ENCODE results near the gene MPRIP. TPM values are rescaled to one million over a fixed set of nuclear protein-coding genes. Genes with fewer than 3 reads are reported as not detected.
A peak's percentile ranks its signal among the peaks of the same experiment; 100 is the strongest.
"Not testable (repeated sequence)": the region's sequence is repeated elsewhere in the genome, so short reads cannot be mapped to it uniquely, and the experiment has no call there.

MPRIP gene
- total RNA-seq, 1 donor from 2014 or later, result 102 TPM

- no peak for DNase-seq (ENCODE audit: low read depth)
- TF ChIP-seq, protein P1, sequence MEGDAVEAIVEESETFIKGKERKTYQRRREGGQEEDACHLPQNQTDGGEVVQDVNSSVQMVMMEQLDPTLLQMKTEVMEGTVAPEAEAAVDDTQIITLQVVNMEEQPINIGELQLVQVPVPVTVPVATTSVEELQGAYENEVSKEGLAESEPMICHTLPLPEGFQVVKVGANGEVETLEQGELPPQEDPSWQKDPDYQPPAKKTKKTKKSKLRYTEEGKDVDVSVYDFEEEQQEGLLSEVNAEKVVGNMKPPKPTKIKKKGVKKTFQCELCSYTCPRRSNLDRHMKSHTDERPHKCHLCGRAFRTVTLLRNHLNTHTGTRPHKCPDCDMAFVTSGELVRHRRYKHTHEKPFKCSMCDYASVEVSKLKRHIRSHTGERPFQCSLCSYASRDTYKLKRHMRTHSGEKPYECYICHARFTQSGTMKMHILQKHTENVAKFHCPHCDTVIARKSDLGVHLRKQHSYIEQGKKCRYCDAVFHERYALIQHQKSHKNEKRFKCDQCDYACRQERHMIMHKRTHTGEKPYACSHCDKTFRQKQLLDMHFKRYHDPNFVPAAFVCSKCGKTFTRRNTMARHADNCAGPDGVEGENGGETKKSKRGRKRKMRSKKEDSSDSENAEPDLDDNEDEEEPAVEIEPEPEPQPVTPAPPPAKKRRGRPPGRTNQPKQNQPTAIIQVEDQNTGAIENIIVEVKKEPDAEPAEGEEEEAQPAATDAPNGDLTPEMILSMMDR (conservative IDR thresholded peaks at IDR 0.05; ENCODE audit: low read depth, low read length), result no peak
- no peak overlapping the region for H3K4me3 ChIP-seq (ENCODE audit: low read depth, low read length)
Observed at GRCh38 chr17:17134051-17134956, 92.0 kb downstream of the MPRIP start.

DNA sequence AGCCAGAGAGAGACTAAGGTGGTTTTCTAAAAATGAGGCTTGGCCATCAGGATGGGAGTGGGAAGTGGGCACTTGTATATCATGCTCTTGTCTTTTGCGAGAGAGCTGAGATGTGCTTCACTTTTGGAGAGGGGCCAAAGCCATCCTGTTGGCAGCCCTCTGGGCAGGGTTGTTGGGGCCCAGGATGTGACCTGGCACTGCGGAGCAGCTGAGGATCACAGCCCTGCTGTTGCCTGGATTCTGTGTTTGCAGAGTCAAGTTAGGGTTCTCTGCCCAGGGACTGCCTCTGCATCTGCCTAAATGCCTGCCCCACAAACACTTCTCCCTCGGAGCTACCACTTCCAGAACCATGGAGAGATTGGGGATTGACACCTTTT lies 92.7 kb downstream of the MPRIP start:
- DNase-seq (ENCODE audit: low read depth), result no peak
- no peak overlapping the region for H3K4me3 ChIP-seq (ENCODE audit: low read depth, low read length)
- TF ChIP-seq, protein P1 (conservative IDR thresholded peaks at IDR 0.05; ENCODE audit: low read depth, low read length), result no peak

DNA sequence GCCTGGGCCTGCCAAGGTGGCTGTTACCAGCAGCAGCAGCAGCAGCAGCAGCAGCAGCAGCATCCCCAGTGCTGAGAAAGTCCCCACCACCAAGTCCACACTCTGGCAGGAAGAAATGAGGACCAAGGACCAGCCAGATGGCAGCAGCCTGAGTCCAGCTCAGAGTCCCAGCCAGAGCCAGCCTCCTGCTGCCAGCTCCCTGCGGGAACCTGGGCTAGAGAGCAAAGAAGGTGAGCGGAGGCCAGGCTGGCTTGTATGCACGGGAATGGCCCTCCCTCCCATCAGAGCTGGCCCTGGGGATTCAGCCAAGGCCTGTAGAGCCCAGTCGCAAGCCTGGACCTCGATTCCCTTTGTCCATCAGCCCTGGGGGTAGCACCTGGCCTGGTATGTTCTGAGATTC lies 94.0 kb downstream of the MPRIP start:
- not testable (repeated sequence) for H3K4me3 ChIP-seq (ENCODE audit: low read depth, low read length); DNase-seq (ENCODE audit: low read depth)

GRCh38 chr17:17137731-17138585 lies 95.7 kb downstream of the MPRIP start:
- no peak for DNase-seq (ENCODE audit: low read depth)
- no peak overlapping the region for H3K4me3 ChIP-seq (ENCODE audit: low read depth, low read length)
- TF ChIP-seq, protein P1 (conservative IDR thresholded peaks at IDR 0.05; ENCODE audit: low read depth, low read length), result no peak

- no peak for DNase-seq (ENCODE audit: low read depth)
- no peak overlapping the region for H3K4me3 ChIP-seq (ENCODE audit: low read depth, low read length)
- TF ChIP-seq, protein P1 (conservative IDR thresholded peaks at IDR 0.05; ENCODE audit: low read depth, low read length), result no peak
Observed at GRCh38 chr17:17139972-17140589, 97.8 kb downstream of the MPRIP start.

DNA sequence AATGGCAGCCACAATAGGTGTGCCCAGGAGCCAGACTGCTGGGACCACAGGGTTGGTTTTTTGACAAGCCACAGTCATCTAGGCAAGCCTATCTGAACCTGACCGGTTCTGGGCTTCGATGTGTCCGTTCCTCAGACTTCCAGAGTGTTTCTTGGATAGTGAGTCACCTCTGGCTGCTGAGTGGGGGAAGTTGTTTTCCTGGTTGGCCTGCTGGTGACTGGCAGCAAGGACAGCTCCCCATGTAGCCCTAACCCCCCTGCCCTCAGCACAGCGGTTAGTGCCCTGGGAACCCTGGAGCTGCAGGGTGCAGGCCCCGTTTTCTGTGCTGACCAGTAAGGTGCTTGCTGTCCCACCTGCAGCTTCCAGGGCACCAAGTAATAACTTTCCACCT lies 98.3 kb downstream of the MPRIP start:
- TF ChIP-seq, protein P1 (conservative IDR thresholded peaks at IDR 0.05; ENCODE audit: low read depth, low read length), result peak; percentile 35
- DNase-seq (ENCODE audit: low read depth), result peak; percentile 9
- no peak overlapping the region for H3K4me3 ChIP-seq (ENCODE audit: low read depth, low read length)

DNA sequence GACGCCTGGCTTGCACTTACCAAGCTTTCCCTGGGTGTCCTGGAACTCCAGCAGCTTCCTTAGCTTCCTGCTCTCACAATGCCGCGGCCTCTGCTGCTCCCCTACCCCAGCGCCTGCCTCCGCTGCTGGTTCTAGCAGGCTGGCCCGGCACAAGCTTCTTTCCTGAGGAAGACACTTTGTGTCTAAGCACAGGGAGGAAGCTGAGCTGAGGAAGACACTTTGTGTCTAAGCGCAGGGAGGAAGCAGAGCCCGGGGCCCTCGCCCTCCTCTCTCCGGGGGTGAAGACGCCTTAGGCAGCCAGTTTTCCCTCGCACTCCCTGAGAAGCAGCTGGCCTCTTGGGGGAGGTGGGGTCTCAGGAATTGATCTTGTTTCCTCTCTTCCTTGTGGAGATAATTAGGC lies 99.0 kb downstream of the MPRIP start:
- DNase-seq (ENCODE audit: low read depth), result no peak
- H3K4me3 ChIP-seq (ENCODE audit: low read depth, low read length), result no peak overlapping the region
- TF ChIP-seq, protein P1 (conservative IDR thresholded peaks at IDR 0.05; ENCODE audit: low read depth, low read length), result no peak

Measured in epithelial cell of proximal tubule (primary cell).